Kidney (tissue), 14 donors: ENCODE results near the gene CNIH2. TPM values are rescaled to one million over a fixed set of nuclear protein-coding genes. Genes with fewer than 3 reads are reported as not detected.
"Not testable (repeated sequence)": the region's sequence is repeated elsewhere in the genome, so short reads cannot be mapped to it uniquely, and the experiment has no call there.

ENCODE experiments used
- DNase-seq, 5 donors: peaks; one replicate each; pipeline ENCODE4 v3.0.0-alpha.2; 2013 to 2020
- FAIRE-seq: peaks from 2 replicates; lab custom pipeline; 2012; peaks lifted over from hg19 to GRCh38; lab: Jason Lieb, UNC
- H3K27ac ChIP-seq, 2 donors: one replicate each; pipeline ENCODE4 v1.7.0; 2013; ENCODE audit warnings: low read depth in 2 of 2, low read length in 2 of 2, inconsistent platforms in 1 of 2
- H3K27me3 ChIP-seq: one replicate; pipeline ENCODE4 v1.7.1; 2013; ENCODE audit warnings: low read length, inconsistent platforms; ENCODE audit not compliant: control insufficient read depth, insufficient read depth
- H3K36me3 ChIP-seq, 3 donors: one replicate each; pipeline versions ENCODE4 v1.7.0 to v1.7.1; 2013; ENCODE audit warnings: low read length in 3 of 3, control low read depth in 1 of 3, inconsistent platforms in 1 of 3; ENCODE audit not compliant: insufficient read depth in 3 of 3, control insufficient read depth in 2 of 3
- H3K4me1 ChIP-seq, 3 donors: one replicate each; pipeline versions ENCODE4 v1.7.0 to v1.7.1; 2013; ENCODE audit warnings: low read length in 3 of 3, inconsistent platforms in 1 of 3, low read depth in 1 of 3; ENCODE audit not compliant: control insufficient read depth in 2 of 3, insufficient read depth in 2 of 3
- H3K4me3 ChIP-seq, 3 donors: one replicate each; pipeline versions ENCODE4 v1.7.0 to v1.8.1; 2013; ENCODE audit warnings: low read length in 3 of 3, control low read depth in 1 of 3, inconsistent platforms in 1 of 3
- H3K9ac ChIP-seq, 3 donors: one replicate each; pipeline versions ENCODE4 v1.7.0 to v1.7.1; 2013; ENCODE audit warnings: low read length in 3 of 3, control low read depth in 1 of 3, inconsistent platforms in 1 of 3
- H3K9me3 ChIP-seq, 3 donors: one replicate each; pipeline versions ENCODE4 v1.7.0 to v1.7.1; 2013; ENCODE audit warnings: low read length in 3 of 3, control low read depth in 1 of 3, inconsistent platforms in 1 of 3; ENCODE audit not compliant: control insufficient read depth in 2 of 3, insufficient read depth in 1 of 3
- CTCF ChIP-seq: IDR thresholded peaks from 3 replicates; pipeline ENCODE4 v1.5.1; 2012; ENCODE audit warnings: mild to moderate bottlenecking, moderate library complexity, borderline replicate concordance; ENCODE audit not compliant: insufficient read depth; ENCODE audit errors: extremely low read depth
- intact Hi-C: fragments of 100-400 bp; cut with DNase I; formaldehyde crosslinking; loops from one replicate; pipeline ENCODE4 v1.11.1; 2022
- polyA plus RNA-seq: library from polyadenylated mRNA; stranded (reverse); fragments of 350-450 nt; fragmentation: Illumina TruSeq; extraction: RNeasy Lipid Tissue Mini Kit (QIAGEN cat#74804); gene quantifications from one replicate; pipeline ENCODE4 v1.2.3, GENCODE V29; 2014; ENCODE audit warnings: low read depth, low replicate concordance; ENCODE audit not compliant: insufficient read depth
- total RNA-seq: library from RNA; stranded (reverse); fragmentation: NEBNext Ultra II Directional; extraction: Animal tissue kit (Norgen Biotek cat#: 25700); gene quantifications from one replicate; pipeline ENCODE4 v1.2.1, GENCODE V29; 2021
- donor health status: control.
- donor health status: control.
- donor health status: control.
- donor health status: control.
- donor health status: control.
- donor health status: DM: yes; HTN: yes; CAD: no.
- donor health status: Normal renal cell carcinoma (clear cell type).

CNIH2 gene
- total and polyA plus RNA-seq, 2 donors from 2014 or later: 0.63 TPM; not detected in 1

- H3K4me1 ChIP-seq: peaks cover 0 to 2% (median 0%) of the 10 kb centered on the region in 3 donors
- no peaks in the 10 kb centered on the region for H3K27me3 ChIP-seq
- H3K4me3 ChIP-seq: no peak overlapping the region
- no peaks in the 10 kb centered on the region for H3K9me3 ChIP-seq
- H3K9ac ChIP-seq: no peak overlapping the region
- H3K36me3 ChIP-seq: peaks cover 15 to 31% (median 24%) of the 10 kb centered on the region in 3 donors
- TF ChIP-seq CTCF: no peak
- no peak for FAIRE-seq
- DNase-seq: peak in 1 of 5 donors; percentile 72
- no peak overlapping the region for H3K27ac ChIP-seq
- intact Hi-C loops: loop anchor here (10.0 kb wide), 1 partner anchor 51 kb away; no protein-coding TSS in a partner anchor
Measured at GRCh38 chr11:66275984-66276612, 1.9 kb upstream of the CNIH2 start.

GRCh38 chr11:66276619-66277018 lies 1.4 kb upstream of the CNIH2 start:
- peaks cover 15 to 31% (median 24%) of the 10 kb centered on the region in 3 donors for H3K36me3 ChIP-seq
- peak in 1 of 5 donors; percentile 61 for DNase-seq

GRCh38 chr11:66277064-66277463 lies 911 bp upstream of the CNIH2 start:
- not testable (repeated sequence) for DNase-seq, H3K27me3 ChIP-seq, H3K9me3 ChIP-seq, H3K4me3 ChIP-seq, H3K4me1 ChIP-seq, H3K9ac ChIP-seq, H3K27ac ChIP-seq, FAIRE-seq
- intact Hi-C loops: loop anchor here (10.0 kb wide), 1 partner anchor 52 kb away; no protein-coding TSS in a partner anchor
- H3K36me3 ChIP-seq: peaks cover 15 to 28% (median 22%) of the 10 kb centered on the region in 3 donors

More at GRCh38 chr11:66276619-66277018, 1.4 kb upstream of the CNIH2 start:
- H3K27me3 ChIP-seq, H3K4me1 ChIP-seq, FAIRE-seq, H3K9me3 ChIP-seq, H3K27ac ChIP-seq, H3K4me3 ChIP-seq, H3K9ac ChIP-seq: not testable (repeated sequence)
- intact Hi-C loops: loop anchor here (10.0 kb wide), 1 partner anchor 52 kb away; no protein-coding TSS in a partner anchor

- peaks cover 6 to 13% (median 8%) of the 10 kb centered on the region in 3 donors for H3K36me3 ChIP-seq
- peaks cover 0 to 5% (median 0%) of the 10 kb centered on the region in 3 donors for H3K4me1 ChIP-seq
- no peak overlapping the region for H3K27ac ChIP-seq
- peak in 1 of 5 donors; percentile 81 for DNase-seq
- no peak overlapping the region for H3K4me3 ChIP-seq
- no peak for TF ChIP-seq CTCF
- no peaks in the 10 kb centered on the region for H3K9me3 ChIP-seq
- H3K9ac ChIP-seq: no peak overlapping the region
- no peaks in the 10 kb centered on the region for H3K27me3 ChIP-seq
- no peak for FAIRE-seq
- intact Hi-C loops: loop anchor here (10.0 kb wide), 1 partner anchor 54 kb away; no protein-coding TSS in a partner anchor
Measured at GRCh38 chr11:66278363-66279091, 552 bp downstream of the CNIH2 start.
